K562 treated with DMSO at 1 percent for 4 hours (cell line): ENCODE measurements around the gene CHORDC1. TPM values are rescaled to one million over a fixed set of nuclear protein-coding genes. Genes with fewer than 3 reads are reported as not detected.

Source experiments
- total RNA-seq: library from RNA; unstranded; fragments of 300-600 nt; gene quantifications from 2 replicates; pipeline ENCODE4 v1.2.3, GENCODE V29; 2022; ENCODE audit not compliant: insufficient read depth

The CHORDC1 gene
- total RNA-seq = 35.0 and 41.4 TPM in 2 replicates

GRCh38 chr11:90222459-90223247, at the start of gene CHORDC1:
CHORDC1 (minus strand) TSS chr11:90223049; CDS start chr11:90222954, 95 bp downstream.

Other genes with a start within 250 kb of the CHORDC1 start
- gene TRIM49C, start 191.9 kb downstream of the CHORDC1 start, total RNA-seq = not detected in 2 replicates
- gene UBTFL1, start 137.1 kb downstream of the CHORDC1 start, total RNA-seq = not detected in 2 replicates
- 0.65 and 1.2 TPM in 2 replicates for gene NAALAD2, start 88.4 kb downstream of the CHORDC1 start, total RNA-seq